HG03520 (cell line): ENCODE data around the gene PHACTR1.

Source experiments
- ATAC-seq: cut with Tn5 transposase; IDR thresholded peaks from one replicate; pipeline ENCODE4 v1.9.1; 2021; ENCODE audit warnings: mild to moderate bottlenecking, moderate library complexity; ENCODE audit not compliant: unreplicated experiment

The PHACTR1 gene

GRCh38 chr6:12844284-12845223 lies 128.0 kb downstream of the PHACTR1 start:
- no peak for ATAC-seq

- no peak for ATAC-seq
These were observed 128.8 kb downstream of the PHACTR1 start for GRCh38 chr6:12845224-12846004.

GRCh38 chr6:12848964-12849808 lies 132.6 kb downstream of the PHACTR1 start:
- ATAC-seq, result no peak

GRCh38 chr6:12849809-12850198 lies 133.2 kb downstream of the PHACTR1 start:
- ATAC-seq, result no peak

GRCh38 chr6:12851123-12851695 lies 134.6 kb downstream of the PHACTR1 start:
- ATAC-seq, result no peak

GRCh38 chr6:12861603-12862002 lies 145.0 kb downstream of the PHACTR1 start:
- ATAC-seq, result no peak

GRCh38 chr6:12865117-12865516 lies 148.6 kb downstream of the PHACTR1 start:
- ATAC-seq, result no peak

- ATAC-seq, result no peak
These were observed 149.2 kb downstream of the PHACTR1 start for GRCh38 chr6:12865671-12866181.

- no peak for ATAC-seq
These were observed 150.0 kb downstream of the PHACTR1 start for GRCh38 chr6:12866422-12867029.

- ATAC-seq, result no peak
These were observed 153.4 kb downstream of the PHACTR1 start for GRCh38 chr6:12869816-12870432.

GRCh38 chr6:12873691-12874090 lies 157.1 kb downstream of the PHACTR1 start:
- ATAC-seq, result no peak

GRCh38 chr6:12875051-12875450 lies 158.5 kb downstream of the PHACTR1 start:
- ATAC-seq, result no peak

- ATAC-seq, result no peak
These were observed 162.2 kb downstream of the PHACTR1 start for GRCh38 chr6:12878741-12879140.

- ATAC-seq, result no peak
These were observed 166.3 kb downstream of the PHACTR1 start for GRCh38 chr6:12882761-12883290.

GRCh38 chr6:12884983-12885382 lies 168.4 kb downstream of the PHACTR1 start:
- no peak for ATAC-seq

GRCh38 chr6:12886961-12887775 lies 170.6 kb downstream of the PHACTR1 start:
- ATAC-seq, result no peak

- no peak for ATAC-seq
These were observed 173.7 kb downstream of the PHACTR1 start for GRCh38 chr6:12890171-12890790.

- ATAC-seq, result no peak
These were observed 175.0 kb downstream of the PHACTR1 start for GRCh38 chr6:12891595-12891994.
